IMR-90 (cell line): ENCODE data around the gene NTMT1. TPM values are rescaled to one million over a fixed set of nuclear protein-coding genes. Genes with fewer than 3 reads are reported as not detected.

Source experiments
- ATAC-seq: fragments of 200-7000 bp; cut with Tn5 transposase; 2 replicates; pipeline ENCODE4 v1.9.1; 2020; ENCODE audit warnings: low read depth, mild to moderate bottlenecking, moderate library complexity
- BruUV-seq: library from RNA; stranded (reverse); fragments of 400-500 nt; replicated peaks from 2 replicates; lab custom pipeline; 2021; lab: Mats Ljungman, UMichigan
- CTCF ChIA-PET: fragments of 300-600 bp; formaldehyde crosslinking; extraction: SDS; loops from one replicate; lab custom pipeline; 2021; ENCODE audit warnings: antibody characterized with exemption; lab: Yijun Ruan, JAX
- POLR2A ChIA-PET: fragments of 300-600 bp; sonication (Branson Sonifier 250); formaldehyde crosslinking; loops from one replicate; lab custom pipeline; 2022; ENCODE audit warnings: antibody characterized with exemption; ENCODE audit not compliant: unreplicated experiment; lab: Charles Lee
- DNase-seq: peaks from one replicate; pipeline ENCODE4 v3.0.0; 2013
- H2AFZ ChIP-seq: replicated peaks from 2 replicates; pipeline ENCODE3; 2013; ENCODE audit warnings: low read length, mild to moderate bottlenecking; ENCODE audit not compliant: poor library complexity
- H2AK5ac ChIP-seq: 2 replicates; pipeline ENCODE4 v1.6.1; 2013; ENCODE audit warnings: low read depth, low read length, inconsistent platforms
- H2AK9ac ChIP-seq: replicated peaks from 2 replicates; pipeline ENCODE3; 2013; ENCODE audit warnings: mild to moderate bottlenecking, low read depth, low read length, moderate library complexity; ENCODE audit not compliant: poor library complexity
- H2BK120ac ChIP-seq: 2 replicates; pipeline ENCODE4 v1.6.1; 2013; ENCODE audit warnings: low read depth, low read length, inconsistent platforms
- H2BK15ac ChIP-seq: 3 replicates; pipeline ENCODE4 v1.6.1; 2013; ENCODE audit warnings: low read depth, low read length, inconsistent platforms
- H2BK20ac ChIP-seq: 2 replicates; pipeline ENCODE4 v1.6.1; 2013; ENCODE audit warnings: low read depth, mild to moderate bottlenecking, inconsistent platforms, low read length, moderate library complexity
- H2BK5ac ChIP-seq: 2 replicates; pipeline ENCODE4 v1.6.1; 2013; ENCODE audit warnings: mild to moderate bottlenecking, low read depth, low read length, inconsistent platforms; ENCODE audit not compliant: poor library complexity, severe bottlenecking
- H3K14ac ChIP-seq: replicated peaks from 2 replicates; pipeline ENCODE4 v1.6.1; 2013; ENCODE audit warnings: low read depth, low read length, inconsistent platforms
- H3K18ac ChIP-seq: 2 replicates; pipeline ENCODE4 v1.6.1; 2013; ENCODE audit warnings: low read depth, low read length, control low read depth
- H3K23ac ChIP-seq: 2 replicates; pipeline ENCODE4 v1.6.1; 2013; ENCODE audit warnings: low read depth, low read length, inconsistent platforms
- H3K27ac ChIP-seq: 2 replicates; pipeline ENCODE4 v1.5.1; 2013; ENCODE audit warnings: mild to moderate bottlenecking, control low read depth, low read length; ENCODE audit not compliant: insufficient read depth
- H3K27me3 ChIP-seq: 2 replicates; pipeline ENCODE4 v1.6.1; 2013; ENCODE audit warnings: low read length; ENCODE audit not compliant: control insufficient read depth, insufficient read depth
- H3K36me3 ChIP-seq: 2 replicates; pipeline ENCODE4 v1.6.1; 2013; ENCODE audit warnings: low read length, mixed read lengths; ENCODE audit not compliant: control insufficient read depth, insufficient read depth
- H3K4ac ChIP-seq: 2 replicates; pipeline ENCODE4 v1.6.1; 2013; ENCODE audit warnings: low read depth, low read length, inconsistent platforms
- H3K4me1 ChIP-seq: 2 replicates; pipeline ENCODE4 v1.6.1; 2013; ENCODE audit warnings: low read length, mixed read lengths; ENCODE audit not compliant: control insufficient read depth, insufficient read depth
- H3K4me2 ChIP-seq: 2 replicates; pipeline ENCODE4 v1.6.1; 2013; ENCODE audit warnings: low read depth, mild to moderate bottlenecking, control low read depth, low read length, moderate library complexity
- H3K4me3 ChIP-seq: 2 replicates; pipeline ENCODE4 v1.5.1; 2013; ENCODE audit warnings: low read depth, mild to moderate bottlenecking, control low read depth, low read length, moderate library complexity; ENCODE audit not compliant: insufficient read depth
- H3K56ac ChIP-seq: 2 replicates; pipeline ENCODE4 v1.6.1; 2013; ENCODE audit warnings: low read length, inconsistent platforms; ENCODE audit not compliant: insufficient read depth; ENCODE audit errors: extremely low read depth
- H3K79me1 ChIP-seq, 2 experiments: 2 replicates each; pipeline ENCODE4 v1.6.1; 2013; ENCODE audit warnings: low read length in 2 of 2, inconsistent platforms in 1 of 2, low read depth in 1 of 2
- H3K9ac ChIP-seq: 2 replicates; pipeline ENCODE4 v1.6.1; 2013; ENCODE audit warnings: low read depth, low read length, control low read depth
- H3K9me1 ChIP-seq: 2 replicates; pipeline ENCODE4 v1.6.1; 2013; ENCODE audit warnings: low read length, inconsistent platforms; ENCODE audit not compliant: insufficient read depth
- H3K9me3 ChIP-seq: 2 replicates; pipeline ENCODE4 v1.6.1; 2013; ENCODE audit warnings: low read length; ENCODE audit not compliant: control insufficient read depth, insufficient read depth
- H4K20me1 ChIP-seq: 2 replicates; pipeline ENCODE4 v1.6.1; 2013; ENCODE audit warnings: low read length, inconsistent platforms; ENCODE audit not compliant: insufficient read depth
- H4K5ac ChIP-seq: 2 replicates; pipeline ENCODE4 v1.6.1; 2013; ENCODE audit warnings: mild to moderate bottlenecking, low read depth, low read length, control low read depth
- H4K8ac ChIP-seq, 2 experiments: 2 replicates each; pipeline ENCODE4 v1.6.1; 2013; ENCODE audit warnings: low read depth in 2 of 2, low read length in 2 of 2, control low read depth in 1 of 2, inconsistent platforms in 1 of 2
- H4K91ac ChIP-seq: 2 replicates; pipeline ENCODE4 v1.6.1; 2013; ENCODE audit warnings: low read depth, low read length, inconsistent platforms; ENCODE audit not compliant: insufficient read depth
- BHLHE40 ChIP-seq: fragments of 150-350 bp; IDR thresholded peaks from 2 replicates; pipeline ENCODE4 v1.6.1; 2016; ENCODE audit warnings: mild to moderate bottlenecking, low read depth, low read length
- FOS ChIP-seq: fragments of 150-350 bp; IDR thresholded peaks from 2 replicates; pipeline ENCODE4 v1.6.1; 2016; ENCODE audit warnings: low read depth, low read length
- WGBS, 2 experiments: methylation state at CpG; one replicate each; pipeline versions ENCODE4 v1.1.5 to v1.1.7; 2013; ENCODE audit warnings: missing lambda C conversion rate in 2 of 2; ENCODE audit not compliant: insufficient read length in 1 of 2; ENCODE audit errors: extremely low coverage in 2 of 2; 5-methylcytosine and 5-hydroxymethylcytosine counted together
- dilution Hi-C: fragments of 300-500 bp; cut with HindIII; formaldehyde crosslinking; loops from one replicate; pipeline ENCODE4 v1.14.3; 2018; ENCODE audit warnings: low sequenced_read_pairs; ENCODE audit not compliant: unreplicated experiment
- in situ Hi-C: fragments of 300-500 bp; cut with MboI; formaldehyde crosslinking; loops from 3 replicates; pipeline ENCODE4 v1.14.3; 2019; ENCODE audit warnings: low sequenced_read_pairs, inconsistent platforms, mixed read lengths
- intact Hi-C: fragments of 100-400 bp; cut with micrococcal nuclease; formaldehyde crosslinking; loops from 2 replicates; pipeline ENCODE4 v1.10.0; 2022
- polyA plus RNA-seq, 3 experiments: library from polyadenylated mRNA; depleted of rRNA; stranded (reverse); fragments of >200 nt; gene quantifications; 2 replicates each; pipeline ENCODE4 v1.2.3, GENCODE V29; 2012; ENCODE audit warnings: low replicate concordance in 1 of 3
- total RNA-seq: library from RNA; depleted of rRNA; stranded (reverse); fragments of >200 nt; gene quantifications from 2 replicates; pipeline ENCODE4 v1.2.3, GENCODE V29; 2012
- TF ChIP-seq, protein P1 (sequence below): fragments of 150-350 bp; IDR thresholded peaks from 2 replicates; pipeline ENCODE4 v1.6.1; 2016; ENCODE audit warnings: low read depth, mild to moderate bottlenecking, low read length, moderate library complexity, borderline replicate concordance

The NTMT1 gene
- total and polyA plus RNA-seq, 2 of the 4 experiments (the other 2 are of a cell fraction) = 68.1 to 88.1 TPM

DNA sequence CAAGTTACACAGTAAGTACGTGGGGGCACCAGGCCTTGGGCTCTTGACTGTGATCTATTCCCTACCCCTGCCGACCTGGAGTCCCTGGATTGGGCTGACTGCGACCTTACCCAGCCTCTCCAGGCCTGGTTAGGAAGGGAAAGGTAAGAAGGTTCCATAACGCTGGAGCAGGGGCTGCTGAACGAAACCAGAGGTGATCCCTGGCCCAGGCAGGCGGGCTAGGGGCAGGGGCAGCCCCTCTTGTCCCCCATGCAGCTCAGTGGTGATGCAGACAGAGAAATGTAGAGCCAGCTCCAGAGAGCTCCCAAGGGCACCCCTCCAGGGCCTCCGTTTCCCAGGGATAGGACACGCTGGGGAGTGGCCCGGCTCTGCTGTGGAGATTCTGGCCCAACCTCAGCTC is 53.6 kb downstream of the NTMT1 start:
- Histone ChIP-seq H2BK5ac (no peak overlapping the region), H2BK20ac (no peak overlapping the region), H3K4me3 (no peak overlapping the region), H3K14ac (no peak overlapping the region), H3K56ac (no peak overlapping the region), H2AK9ac (no peak overlapping the region), H3K4me1 (no peaks in the 10 kb centered on the region; the same call in 1 of the 2 replicates), H3K18ac (no peak overlapping the region), H3K23ac (no peak overlapping the region), H4K8ac (no peak overlapping the region), H4K5ac (no peak overlapping the region), H3K4ac (no peak overlapping the region), H4K91ac (no peak overlapping the region), H3K4me2 (no peak overlapping the region), H2AK5ac (no peak overlapping the region), H3K27ac (no peak overlapping the region), H3K27me3 (no peaks in the 10 kb centered on the region), H3K36me3 (peaks cover 25% of the 10 kb centered on the region), H3K9me1 (peaks cover 23% of the 10 kb centered on the region), H2BK15ac (no peak overlapping the region), H2AFZ (no peak overlapping the region), H3K79me1 (peaks cover 20 to 80% of the 10 kb centered on the region in 2 experiments), H2BK120ac (no peak overlapping the region), H4K20me1 (peaks cover 57% of the 10 kb centered on the region), H3K9ac (no peak overlapping the region), H3K9me3 (no peaks in the 10 kb centered on the region)
- intact Hi-C loops (no loop called here), in situ Hi-C loops (no loop called here), dilution Hi-C loops (no loop called here)
- POLR2A ChIA-PET = interaction anchor here (0.5 kb wide), 1 partner anchor 47 kb away, joined by 3 read pairs; no protein-coding TSS in a partner anchor
- TF ChIP-seq, protein P1, sequence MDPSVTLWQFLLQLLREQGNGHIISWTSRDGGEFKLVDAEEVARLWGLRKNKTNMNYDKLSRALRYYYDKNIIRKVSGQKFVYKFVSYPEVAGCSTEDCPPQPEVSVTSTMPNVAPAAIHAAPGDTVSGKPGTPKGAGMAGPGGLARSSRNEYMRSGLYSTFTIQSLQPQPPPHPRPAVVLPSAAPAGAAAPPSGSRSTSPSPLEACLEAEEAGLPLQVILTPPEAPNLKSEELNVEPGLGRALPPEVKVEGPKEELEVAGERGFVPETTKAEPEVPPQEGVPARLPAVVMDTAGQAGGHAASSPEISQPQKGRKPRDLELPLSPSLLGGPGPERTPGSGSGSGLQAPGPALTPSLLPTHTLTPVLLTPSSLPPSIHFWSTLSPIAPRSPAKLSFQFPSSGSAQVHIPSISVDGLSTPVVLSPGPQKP = no peak
- TF ChIP-seq BHLHE40 (no peak), FOS (no peak)
- no TSS peak for BruUV-seq
- DNase-seq = no peak
- ATAC-seq = no peak
- CTCF ChIA-PET = no interaction called here
- 74% methylated on average over 3 of the region's 9 CpGs; no CpG with 5 or more reads in 1 of the 2 experiments for WGBS, 2 experiments
